ENCODE measurements around the gene AP3B2. TPM values are rescaled to one million over a fixed set of nuclear protein-coding genes. Genes with fewer than 3 reads are reported as not detected.

The AP3B2 gene
- total and polyA plus RNA-seq, 2 of the 4 experiments (the other 2 are of a cell fraction), result 0.14 TPM; not detected in 1

DNA sequence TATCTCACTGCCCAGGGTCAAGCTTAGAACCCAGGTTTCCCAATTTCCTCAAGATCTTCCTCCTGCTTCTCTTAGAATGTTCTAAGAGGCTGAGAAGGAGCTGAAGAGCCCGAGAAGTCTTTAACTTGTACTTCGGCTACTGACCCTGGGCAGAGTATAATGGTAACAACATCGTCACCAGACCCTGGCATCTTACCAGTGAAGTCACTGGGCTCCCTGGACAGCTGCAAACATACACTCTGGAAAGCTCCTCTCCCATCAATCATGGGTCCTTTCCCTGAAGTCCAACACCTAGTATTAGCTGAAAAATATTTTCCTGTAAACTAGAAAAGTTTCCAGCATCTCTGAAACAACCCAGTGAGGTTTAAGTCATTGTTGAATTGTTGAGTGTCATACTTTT, 85.2 kb downstream of the AP3B2 start:
- Histone ChIP-seq H3K9me1 (ENCODE audit: insufficient read depth, low read length) (no peaks in the 10 kb centered on the region), H3K27ac (ENCODE audit: insufficient read depth, low read length) (no peak overlapping the region), H3K79me1 (ENCODE audit: low read depth in 1 of 2, low read length in 2 of 2) (no peaks in the 10 kb centered on the region), H4K5ac (ENCODE audit: low read depth, low read length) (no peak overlapping the region), H3K9me3 (ENCODE audit: control insufficient read depth, insufficient read depth, low read length) (no peaks in the 10 kb centered on the region), H2BK5ac (ENCODE audit: low read depth, low read length, poor library complexity, severe bottlenecking) (no peak overlapping the region), H2AK5ac (ENCODE audit: low read depth, low read length) (no peak overlapping the region), H3K9ac (ENCODE audit: low read depth, low read length) (no peak overlapping the region), H3K4me1 (ENCODE audit: control insufficient read depth, insufficient read depth, low read length) (no peaks in the 10 kb centered on the region), H3K27me3 (ENCODE audit: control insufficient read depth, insufficient read depth, low read length) (no peaks in the 10 kb centered on the region), H2AK9ac (replicated peaks; ENCODE audit: low read depth, low read length, poor library complexity) (no peak overlapping the region), H3K4me2 (ENCODE audit: low read depth, low read length) (no peak overlapping the region), H2BK20ac (ENCODE audit: low read depth, low read length) (no peak overlapping the region), H3K4ac (ENCODE audit: low read depth, low read length) (no peak overlapping the region), H4K91ac (ENCODE audit: insufficient read depth, low read depth, low read length) (no peak overlapping the region), H3K14ac (replicated peaks; ENCODE audit: low read depth, low read length) (no peak overlapping the region), H2BK15ac (ENCODE audit: low read depth, low read length) (no peak overlapping the region), H3K18ac (ENCODE audit: low read depth, low read length) (no peak overlapping the region), H2AFZ (replicated peaks; ENCODE audit: low read length, poor library complexity) (no peak overlapping the region), H4K20me1 (ENCODE audit: insufficient read depth, low read length) (no peaks in the 10 kb centered on the region), H3K4me3 (ENCODE audit: insufficient read depth, low read depth, low read length) (no peak overlapping the region), H3K23ac (ENCODE audit: low read depth, low read length) (no peak overlapping the region), H3K56ac (ENCODE audit: extremely low read depth, insufficient read depth, low read length) (no peak overlapping the region), H3K36me3 (ENCODE audit: control insufficient read depth, insufficient read depth, low read length) (no peaks in the 10 kb centered on the region), H4K8ac (ENCODE audit: low read depth in 2 of 2, low read length in 2 of 2) (no peak overlapping the region), H2BK120ac (ENCODE audit: low read depth, low read length) (no peak overlapping the region)
- WGBS, 2 experiments (ENCODE audit: extremely low coverage in 2 of 2, insufficient read length in 1 of 2), result no CpG with 5 or more reads among the region's 3 CpGs
- no peak for ATAC-seq (ENCODE audit: low read depth)
- CTCF ChIA-PET, result no interaction called here
- dilution Hi-C loops (cut with HindIII; ENCODE audit: low sequenced_read_pairs, unreplicated experiment), result no loop called here
- TF ChIP-seq MAFK (IDR thresholded peaks at IDR 0.05; ENCODE audit: low read depth, low read length), result no peak
- TF ChIP-seq MAZ (IDR thresholded peaks at IDR 0.05; ENCODE audit: borderline replicate concordance, low read depth, low read length), result no peak
- TF ChIP-seq BHLHE40 (IDR thresholded peaks at IDR 0.05; ENCODE audit: low read depth, low read length), result no peak
- TF ChIP-seq RFX5 (IDR thresholded peaks at IDR 0.05; ENCODE audit: low read depth, low read length), result no peak
- no peak for TF ChIP-seq POLR2A (IDR thresholded peaks at IDR 0.05; ENCODE audit: low read depth, low read length)
- TF ChIP-seq CHD1 (IDR thresholded peaks at IDR 0.05; ENCODE audit: low read depth, low read length), result no peak
- TF ChIP-seq, protein P1, sequence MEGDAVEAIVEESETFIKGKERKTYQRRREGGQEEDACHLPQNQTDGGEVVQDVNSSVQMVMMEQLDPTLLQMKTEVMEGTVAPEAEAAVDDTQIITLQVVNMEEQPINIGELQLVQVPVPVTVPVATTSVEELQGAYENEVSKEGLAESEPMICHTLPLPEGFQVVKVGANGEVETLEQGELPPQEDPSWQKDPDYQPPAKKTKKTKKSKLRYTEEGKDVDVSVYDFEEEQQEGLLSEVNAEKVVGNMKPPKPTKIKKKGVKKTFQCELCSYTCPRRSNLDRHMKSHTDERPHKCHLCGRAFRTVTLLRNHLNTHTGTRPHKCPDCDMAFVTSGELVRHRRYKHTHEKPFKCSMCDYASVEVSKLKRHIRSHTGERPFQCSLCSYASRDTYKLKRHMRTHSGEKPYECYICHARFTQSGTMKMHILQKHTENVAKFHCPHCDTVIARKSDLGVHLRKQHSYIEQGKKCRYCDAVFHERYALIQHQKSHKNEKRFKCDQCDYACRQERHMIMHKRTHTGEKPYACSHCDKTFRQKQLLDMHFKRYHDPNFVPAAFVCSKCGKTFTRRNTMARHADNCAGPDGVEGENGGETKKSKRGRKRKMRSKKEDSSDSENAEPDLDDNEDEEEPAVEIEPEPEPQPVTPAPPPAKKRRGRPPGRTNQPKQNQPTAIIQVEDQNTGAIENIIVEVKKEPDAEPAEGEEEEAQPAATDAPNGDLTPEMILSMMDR (conservative IDR thresholded peaks at IDR 0.05; ENCODE audit: low read depth, low read length), result no peak
- TF ChIP-seq NFE2L2 (IDR thresholded peaks at IDR 0.05; ENCODE audit: low read depth, low read length), result no peak
- TF ChIP-seq SMC3 (IDR thresholded peaks at IDR 0.05; ENCODE audit: low read depth, low read length), result no peak
- no peak for TF ChIP-seq RAD21 (IDR thresholded peaks at IDR 0.05; ENCODE audit: low read length)
- TF ChIP-seq, protein P2, sequence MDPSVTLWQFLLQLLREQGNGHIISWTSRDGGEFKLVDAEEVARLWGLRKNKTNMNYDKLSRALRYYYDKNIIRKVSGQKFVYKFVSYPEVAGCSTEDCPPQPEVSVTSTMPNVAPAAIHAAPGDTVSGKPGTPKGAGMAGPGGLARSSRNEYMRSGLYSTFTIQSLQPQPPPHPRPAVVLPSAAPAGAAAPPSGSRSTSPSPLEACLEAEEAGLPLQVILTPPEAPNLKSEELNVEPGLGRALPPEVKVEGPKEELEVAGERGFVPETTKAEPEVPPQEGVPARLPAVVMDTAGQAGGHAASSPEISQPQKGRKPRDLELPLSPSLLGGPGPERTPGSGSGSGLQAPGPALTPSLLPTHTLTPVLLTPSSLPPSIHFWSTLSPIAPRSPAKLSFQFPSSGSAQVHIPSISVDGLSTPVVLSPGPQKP (IDR thresholded peaks at IDR 0.05; ENCODE audit: borderline replicate concordance, low read depth, low read length), result no peak
- TF ChIP-seq CEBPB (IDR thresholded peaks at IDR 0.05; ENCODE audit: low read depth, low read length), result no peak
- no peak for TF ChIP-seq RCOR1 (IDR thresholded peaks at IDR 0.05; ENCODE audit: insufficient replicate concordance, low read length)
- TF ChIP-seq, protein P3, sequence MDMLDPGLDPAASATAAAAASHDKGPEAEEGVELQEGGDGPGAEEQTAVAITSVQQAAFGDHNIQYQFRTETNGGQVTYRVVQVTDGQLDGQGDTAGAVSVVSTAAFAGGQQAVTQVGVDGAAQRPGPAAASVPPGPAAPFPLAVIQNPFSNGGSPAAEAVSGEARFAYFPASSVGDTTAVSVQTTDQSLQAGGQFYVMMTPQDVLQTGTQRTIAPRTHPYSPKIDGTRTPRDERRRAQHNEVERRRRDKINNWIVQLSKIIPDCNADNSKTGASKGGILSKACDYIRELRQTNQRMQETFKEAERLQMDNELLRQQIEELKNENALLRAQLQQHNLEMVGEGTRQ (IDR thresholded peaks at IDR 0.05; ENCODE audit: low read depth, low read length), result no peak
- TF ChIP-seq FOS (IDR thresholded peaks at IDR 0.05; ENCODE audit: low read depth, low read length), result no peak
- TF ChIP-seq MXI1 (IDR thresholded peaks at IDR 0.05; ENCODE audit: borderline replicate concordance, low read depth, low read length), result no peak
- intact Hi-C loops (cut with micrococcal nuclease), result loop anchor here (10.0 kb wide), 1 partner anchor 60 kb away; no protein-coding TSS in a partner anchor
- no peak for DNase-seq
- POLR2A ChIA-PET (ENCODE audit: unreplicated experiment), result no interaction called here
- in situ Hi-C loops (cut with MboI; ENCODE audit: low sequenced_read_pairs), result no loop called here
- BruUV-seq (replicated peaks), result no TSS peak

Data from IMR-90 (cell line).